ENCODE results near the gene RGP1.

Gene RGP1

GRCh38 chr9:35755071-35755470 is 6.0 kb downstream of the RGP1 start:
- Histone ChIP-seq H3K36me3 (ENCODE audit: control insufficient read depth in 2 of 2, insufficient read depth in 2 of 2, low read length in 2 of 2) (peaks cover 36% of the 10 kb centered on the region in 2 donors), H3K27ac (ENCODE audit: low read depth in 2 of 2, low read length in 2 of 2) (no peak overlapping the region), H3K4me3 (ENCODE audit: low read length in 2 of 2) (no peak overlapping the region), H3K27me3 (ENCODE audit: control insufficient read depth in 2 of 2, insufficient read depth in 2 of 2, low read length in 2 of 2) (no peaks in the 10 kb centered on the region), H3K9me3 (ENCODE audit: control insufficient read depth in 2 of 2, low read length in 2 of 2) (no peaks in the 10 kb centered on the region), H3K9ac (ENCODE audit: low read depth in 1 of 2, low read length in 2 of 2) (no peak overlapping the region), H3K4me1 (ENCODE audit: control insufficient read depth in 2 of 2, insufficient read depth in 2 of 2, low read length in 2 of 2) (peaks cover 9 to 22% of the 10 kb centered on the region in 2 donors)

- Histone ChIP-seq H3K4me3 (ENCODE audit: low read length in 2 of 2) (peak overlapping the region; percentile 83 to 86), H3K4me1 (ENCODE audit: control insufficient read depth in 2 of 2, insufficient read depth in 2 of 2, low read length in 2 of 2) (peaks cover 10 to 19% of the 10 kb centered on the region in 2 donors), H3K36me3 (ENCODE audit: control insufficient read depth in 2 of 2, insufficient read depth in 2 of 2, low read length in 2 of 2) (peaks cover 25 to 26% of the 10 kb centered on the region in 2 donors), H3K27me3 (ENCODE audit: control insufficient read depth in 2 of 2, insufficient read depth in 2 of 2, low read length in 2 of 2) (no peaks in the 10 kb centered on the region), H3K9me3 (ENCODE audit: control insufficient read depth in 2 of 2, low read length in 2 of 2) (no peaks in the 10 kb centered on the region), H3K9ac (ENCODE audit: low read depth in 1 of 2, low read length in 2 of 2) (peak overlapping the region; percentile 86 to 91), H3K27ac (ENCODE audit: low read depth in 2 of 2, low read length in 2 of 2) (peak overlapping the region; percentile 86 to 92)
These were observed 7.5 kb downstream of the RGP1 start for GRCh38 chr9:35756275-35757225.

- Histone ChIP-seq H3K9me3 (ENCODE audit: control insufficient read depth in 2 of 2, low read length in 2 of 2) (no peaks in the 10 kb centered on the region), H3K36me3 (ENCODE audit: control insufficient read depth in 2 of 2, insufficient read depth in 2 of 2, low read length in 2 of 2) (peaks cover 18% of the 10 kb centered on the region in 2 donors), H3K9ac (ENCODE audit: low read depth in 1 of 2, low read length in 2 of 2) (peak overlapping the region; percentile 86 to 91), H3K4me3 (ENCODE audit: low read length in 2 of 2) (peak overlapping the region; percentile 83 to 86), H3K27ac (ENCODE audit: low read depth in 2 of 2, low read length in 2 of 2) (peak overlapping the region; percentile 86 to 92), H3K4me1 (ENCODE audit: control insufficient read depth in 2 of 2, insufficient read depth in 2 of 2, low read length in 2 of 2) (peaks cover 10 to 19% of the 10 kb centered on the region in 2 donors), H3K27me3 (ENCODE audit: control insufficient read depth in 2 of 2, insufficient read depth in 2 of 2, low read length in 2 of 2) (no peaks in the 10 kb centered on the region)
These were observed 8.3 kb downstream of the RGP1 start for GRCh38 chr9:35757226-35757891.

GRCh38 chr9:35757892-35758275 is 8.8 kb downstream of the RGP1 start:
- H3K4me1 ChIP-seq (ENCODE audit: control insufficient read depth in 2 of 2, insufficient read depth in 2 of 2, low read length in 2 of 2), result peaks cover 10 to 19% of the 10 kb centered on the region in 2 donors
- peak overlapping the region; percentile 86 to 91 for H3K9ac ChIP-seq (ENCODE audit: low read depth in 1 of 2, low read length in 2 of 2)
- no peaks in the 10 kb centered on the region for H3K9me3 ChIP-seq (ENCODE audit: control insufficient read depth in 2 of 2, low read length in 2 of 2)
- H3K27me3 ChIP-seq (ENCODE audit: control insufficient read depth in 2 of 2, insufficient read depth in 2 of 2, low read length in 2 of 2), result no peaks in the 10 kb centered on the region
- peak overlapping the region; percentile 86 to 92 for H3K27ac ChIP-seq (ENCODE audit: low read depth in 2 of 2, low read length in 2 of 2)
- peak overlapping the region; percentile 83 to 86 for H3K4me3 ChIP-seq (ENCODE audit: low read length in 2 of 2)
- peaks cover 13% of the 10 kb centered on the region in 2 donors for H3K36me3 ChIP-seq (ENCODE audit: control insufficient read depth in 2 of 2, insufficient read depth in 2 of 2, low read length in 2 of 2)

GRCh38 chr9:35758475-35759050 is 9.5 kb downstream of the RGP1 start:
- no peak overlapping the region for H3K4me3 ChIP-seq (ENCODE audit: low read length in 2 of 2)
- no peaks in the 10 kb centered on the region for H3K27me3 ChIP-seq (ENCODE audit: control insufficient read depth in 2 of 2, insufficient read depth in 2 of 2, low read length in 2 of 2)
- peaks cover 6% of the 10 kb centered on the region in 2 donors for H3K36me3 ChIP-seq (ENCODE audit: control insufficient read depth in 2 of 2, insufficient read depth in 2 of 2, low read length in 2 of 2)
- H3K9me3 ChIP-seq (ENCODE audit: control insufficient read depth in 2 of 2, low read length in 2 of 2), result no peaks in the 10 kb centered on the region
- no peak overlapping the region for H3K27ac ChIP-seq (ENCODE audit: low read depth in 2 of 2, low read length in 2 of 2)
- H3K4me1 ChIP-seq (ENCODE audit: control insufficient read depth in 2 of 2, insufficient read depth in 2 of 2, low read length in 2 of 2), result peaks cover 10 to 19% of the 10 kb centered on the region in 2 donors
- H3K9ac ChIP-seq (ENCODE audit: low read depth in 1 of 2, low read length in 2 of 2), result no peak overlapping the region

- no peak overlapping the region for H3K9ac ChIP-seq (ENCODE audit: low read depth in 1 of 2, low read length in 2 of 2)
- H3K4me3 ChIP-seq (ENCODE audit: low read length in 2 of 2), result no peak overlapping the region
- H3K36me3 ChIP-seq (ENCODE audit: control insufficient read depth in 2 of 2, insufficient read depth in 2 of 2, low read length in 2 of 2), result no peaks in the 10 kb centered on the region
- H3K9me3 ChIP-seq (ENCODE audit: control insufficient read depth in 2 of 2, low read length in 2 of 2), result no peaks in the 10 kb centered on the region
- H3K27me3 ChIP-seq (ENCODE audit: control insufficient read depth in 2 of 2, insufficient read depth in 2 of 2, low read length in 2 of 2), result no peaks in the 10 kb centered on the region
- H3K4me1 ChIP-seq (ENCODE audit: control insufficient read depth in 2 of 2, insufficient read depth in 2 of 2, low read length in 2 of 2), result peaks cover 10 to 19% of the 10 kb centered on the region in 2 donors
- H3K27ac ChIP-seq (ENCODE audit: low read depth in 2 of 2, low read length in 2 of 2), result no peak overlapping the region
These were observed 10.7 kb downstream of the RGP1 start for GRCh38 chr9:35759795-35760194.

- no peaks in the 10 kb centered on the region for H3K9me3 ChIP-seq (ENCODE audit: control insufficient read depth in 2 of 2, low read length in 2 of 2)
- H3K9ac ChIP-seq (ENCODE audit: low read depth in 1 of 2, low read length in 2 of 2), result no peak overlapping the region
- H3K4me1 ChIP-seq (ENCODE audit: control insufficient read depth in 2 of 2, insufficient read depth in 2 of 2, low read length in 2 of 2), result peaks cover 10 to 19% of the 10 kb centered on the region in 2 donors
- H3K4me3 ChIP-seq (ENCODE audit: low read length in 2 of 2), result no peak overlapping the region
- no peaks in the 10 kb centered on the region for H3K36me3 ChIP-seq (ENCODE audit: control insufficient read depth in 2 of 2, insufficient read depth in 2 of 2, low read length in 2 of 2)
- peak overlapping the region in 1 of 2 donors; percentile 17 for H3K27ac ChIP-seq (ENCODE audit: low read depth in 2 of 2, low read length in 2 of 2)
- no peaks in the 10 kb centered on the region for H3K27me3 ChIP-seq (ENCODE audit: control insufficient read depth in 2 of 2, insufficient read depth in 2 of 2, low read length in 2 of 2)
These were observed 11.6 kb downstream of the RGP1 start for GRCh38 chr9:35760651-35761050.

- Histone ChIP-seq H3K4me3 (ENCODE audit: low read length in 2 of 2) (no peak overlapping the region), H3K9ac (ENCODE audit: low read depth in 1 of 2, low read length in 2 of 2) (no peak overlapping the region), H3K9me3 (ENCODE audit: control insufficient read depth in 2 of 2, low read length in 2 of 2) (no peaks in the 10 kb centered on the region), H3K27ac (ENCODE audit: low read depth in 2 of 2, low read length in 2 of 2) (no peak overlapping the region), H3K36me3 (ENCODE audit: control insufficient read depth in 2 of 2, insufficient read depth in 2 of 2, low read length in 2 of 2) (no peaks in the 10 kb centered on the region), H3K4me1 (ENCODE audit: control insufficient read depth in 2 of 2, insufficient read depth in 2 of 2, low read length in 2 of 2) (peaks cover 4 to 10% of the 10 kb centered on the region in 2 donors), H3K27me3 (ENCODE audit: control insufficient read depth in 2 of 2, insufficient read depth in 2 of 2, low read length in 2 of 2) (no peaks in the 10 kb centered on the region)
These were observed 14.1 kb downstream of the RGP1 start for GRCh38 chr9:35763181-35763580.

- Histone ChIP-seq H3K4me3 (ENCODE audit: low read length in 2 of 2) (no peak overlapping the region), H3K9ac (ENCODE audit: low read depth in 1 of 2, low read length in 2 of 2) (no peak overlapping the region), H3K27ac (ENCODE audit: low read depth in 2 of 2, low read length in 2 of 2) (no peak overlapping the region), H3K36me3 (ENCODE audit: control insufficient read depth in 2 of 2, insufficient read depth in 2 of 2, low read length in 2 of 2) (no peaks in the 10 kb centered on the region), H3K27me3 (ENCODE audit: control insufficient read depth in 2 of 2, insufficient read depth in 2 of 2, low read length in 2 of 2) (no peaks in the 10 kb centered on the region), H3K4me1 (ENCODE audit: control insufficient read depth in 2 of 2, insufficient read depth in 2 of 2, low read length in 2 of 2) (peaks cover 4% of the 10 kb centered on the region in 2 donors), H3K9me3 (ENCODE audit: control insufficient read depth in 2 of 2, low read length in 2 of 2) (no peaks in the 10 kb centered on the region)
These were observed 14.7 kb downstream of the RGP1 start for GRCh38 chr9:35763803-35764202.

- Histone ChIP-seq H3K36me3 (ENCODE audit: control insufficient read depth in 2 of 2, insufficient read depth in 2 of 2, low read length in 2 of 2) (no peaks in the 10 kb centered on the region), H3K9me3 (ENCODE audit: control insufficient read depth in 2 of 2, low read length in 2 of 2) (no peaks in the 10 kb centered on the region), H3K4me3 (ENCODE audit: low read length in 2 of 2) (no peak overlapping the region), H3K9ac (ENCODE audit: low read depth in 1 of 2, low read length in 2 of 2) (no peak overlapping the region), H3K27me3 (ENCODE audit: control insufficient read depth in 2 of 2, insufficient read depth in 2 of 2, low read length in 2 of 2) (no peaks in the 10 kb centered on the region), H3K4me1 (ENCODE audit: control insufficient read depth in 2 of 2, insufficient read depth in 2 of 2, low read length in 2 of 2) (peaks cover 16 to 17% of the 10 kb centered on the region in 2 donors), H3K27ac (ENCODE audit: low read depth in 2 of 2, low read length in 2 of 2) (no peak overlapping the region)
These were observed 17.9 kb downstream of the RGP1 start for GRCh38 chr9:35766997-35767396.
